Measurements from ENCODE around the gene C2CD3.

C2CD3 gene

DNA sequence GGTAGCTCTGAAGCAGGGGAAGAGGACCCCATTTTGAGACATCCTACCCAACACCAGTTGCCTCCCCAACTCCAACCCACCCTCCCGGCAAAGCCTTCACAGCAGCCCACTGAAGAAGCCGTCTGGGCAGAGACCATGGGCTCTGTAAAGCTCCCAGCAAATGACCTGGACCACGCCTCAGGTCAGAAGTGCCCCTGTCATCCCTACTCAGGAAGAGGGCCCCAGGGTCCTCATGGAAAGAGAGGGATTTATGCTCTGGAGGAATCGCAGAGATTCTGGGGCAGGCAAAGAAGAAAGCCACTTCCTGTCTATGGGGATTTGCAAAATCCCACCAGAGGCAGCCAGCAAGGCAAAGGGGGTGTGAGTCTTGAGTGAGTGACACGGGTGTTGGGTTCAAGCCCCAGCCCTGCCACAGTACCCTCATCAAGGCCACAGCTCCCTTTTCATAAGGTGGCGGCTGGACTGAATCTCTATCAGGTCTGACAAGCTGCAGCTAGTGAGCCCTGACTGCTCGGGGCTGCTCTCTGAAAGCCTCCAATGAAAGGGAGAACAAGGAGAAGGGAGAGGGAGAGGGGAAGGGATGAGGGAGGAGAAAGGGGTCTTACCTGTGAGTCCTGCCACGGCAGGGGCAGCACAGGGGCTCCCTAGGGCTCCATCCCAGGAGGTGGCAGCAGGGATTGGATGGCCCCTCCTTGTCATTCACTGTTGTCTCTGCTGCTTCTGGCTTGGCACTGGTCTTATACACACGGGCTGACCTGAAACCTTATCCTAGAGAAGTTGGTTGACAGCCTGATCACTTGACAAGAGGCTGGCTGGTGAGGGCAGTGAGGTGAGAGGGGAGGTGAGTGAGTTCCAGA is 162.2 kb downstream of the C2CD3 start, which contains the start of gene UCP3:
UCP3 (minus strand) TSS at position 713 of the 857 bp plus-strand sequence. CDS start 2,043 bp downstream, outside the sequence.
- H3K27ac ChIP-seq: no peak within 1 kb of the TSS
- H3K36me3 ChIP-seq (replicated peaks): no peaks in the 10 kb centered on the region
- H3K27me3 ChIP-seq (replicated peaks): no peaks in the 10 kb centered on the region
- H3K4me3 ChIP-seq (ENCODE audit: low read depth, low read length): no peak within 1 kb of the TSS
- DNase-seq: no peak
- in situ Hi-C loops (cut with HindIII; ENCODE audit: low pct_ligation_motif_present, low sequenced_read_pairs): no loop called here
- TF ChIP-seq, protein P1, sequence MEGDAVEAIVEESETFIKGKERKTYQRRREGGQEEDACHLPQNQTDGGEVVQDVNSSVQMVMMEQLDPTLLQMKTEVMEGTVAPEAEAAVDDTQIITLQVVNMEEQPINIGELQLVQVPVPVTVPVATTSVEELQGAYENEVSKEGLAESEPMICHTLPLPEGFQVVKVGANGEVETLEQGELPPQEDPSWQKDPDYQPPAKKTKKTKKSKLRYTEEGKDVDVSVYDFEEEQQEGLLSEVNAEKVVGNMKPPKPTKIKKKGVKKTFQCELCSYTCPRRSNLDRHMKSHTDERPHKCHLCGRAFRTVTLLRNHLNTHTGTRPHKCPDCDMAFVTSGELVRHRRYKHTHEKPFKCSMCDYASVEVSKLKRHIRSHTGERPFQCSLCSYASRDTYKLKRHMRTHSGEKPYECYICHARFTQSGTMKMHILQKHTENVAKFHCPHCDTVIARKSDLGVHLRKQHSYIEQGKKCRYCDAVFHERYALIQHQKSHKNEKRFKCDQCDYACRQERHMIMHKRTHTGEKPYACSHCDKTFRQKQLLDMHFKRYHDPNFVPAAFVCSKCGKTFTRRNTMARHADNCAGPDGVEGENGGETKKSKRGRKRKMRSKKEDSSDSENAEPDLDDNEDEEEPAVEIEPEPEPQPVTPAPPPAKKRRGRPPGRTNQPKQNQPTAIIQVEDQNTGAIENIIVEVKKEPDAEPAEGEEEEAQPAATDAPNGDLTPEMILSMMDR (IDR thresholded peaks at IDR 0.05; ENCODE audit: low read depth, low read length, missing control alignments): no peak

DNA sequence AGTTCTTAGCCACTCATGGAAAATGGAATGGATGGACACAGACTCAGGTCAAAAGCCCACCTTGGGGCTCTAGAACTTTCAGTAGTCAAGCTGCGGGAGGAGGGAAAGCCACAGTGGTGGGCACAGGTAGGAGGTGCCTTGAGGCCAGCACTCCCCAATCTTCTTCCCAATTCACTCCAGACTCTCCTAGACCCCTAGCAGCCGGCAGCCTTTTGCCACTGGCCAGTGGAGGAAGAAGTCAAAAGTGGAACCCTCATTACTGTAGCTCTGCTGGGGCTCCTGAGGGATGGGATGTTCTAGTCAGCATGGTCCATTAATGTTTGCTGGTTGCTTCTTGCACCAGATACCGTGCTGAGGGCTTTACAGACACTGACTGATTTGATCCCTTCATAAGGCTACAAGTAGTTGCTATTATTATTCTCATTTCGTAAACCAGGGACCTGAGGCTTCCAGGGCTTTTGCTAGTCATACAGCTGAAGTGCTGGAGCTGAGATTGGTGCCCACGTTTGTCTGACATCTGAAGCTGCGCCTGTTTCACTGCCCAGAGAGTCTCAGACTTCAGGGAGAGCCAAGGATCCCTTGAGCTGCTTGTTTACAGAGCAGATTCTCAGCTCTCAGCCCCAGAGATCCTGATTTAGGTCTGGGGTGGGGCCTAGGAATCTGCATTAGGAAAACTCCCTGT is 163.0 kb downstream of the C2CD3 start:
- no peaks in the 10 kb centered on the region for H3K27me3 ChIP-seq (replicated peaks)
- no peak overlapping the region for H3K4me3 ChIP-seq (ENCODE audit: low read depth, low read length)
- H3K27ac ChIP-seq: no peak overlapping the region
- TF ChIP-seq, protein P1 (IDR thresholded peaks at IDR 0.05; ENCODE audit: low read depth, low read length, missing control alignments): no peak
- H3K36me3 ChIP-seq (replicated peaks): no peaks in the 10 kb centered on the region
- DNase-seq: no peak
- in situ Hi-C loops (cut with HindIII; ENCODE audit: low pct_ligation_motif_present, low sequenced_read_pairs): no loop called here

GRCh38 chr11:74006743-74007304 is 164.0 kb downstream of the C2CD3 start:
- H3K36me3 ChIP-seq (replicated peaks): no peaks in the 10 kb centered on the region
- TF ChIP-seq, protein P1 (IDR thresholded peaks at IDR 0.05; ENCODE audit: low read depth, low read length, missing control alignments): no peak
- in situ Hi-C loops (cut with HindIII; ENCODE audit: low pct_ligation_motif_present, low sequenced_read_pairs): no loop called here
- H3K27me3 ChIP-seq (replicated peaks): no peaks in the 10 kb centered on the region
- no peak for DNase-seq
- H3K4me3 ChIP-seq (ENCODE audit: low read depth, low read length): no peak overlapping the region
- no peak overlapping the region for H3K27ac ChIP-seq

- Histone ChIP-seq H3K27me3 (replicated peaks) (no peaks in the 10 kb centered on the region), H3K4me3 (ENCODE audit: low read depth, low read length) (no peak overlapping the region), H3K36me3 (replicated peaks) (no peaks in the 10 kb centered on the region), H3K27ac (no peak overlapping the region)
- in situ Hi-C loops (cut with HindIII; ENCODE audit: low pct_ligation_motif_present, low sequenced_read_pairs): no loop called here
- TF ChIP-seq, protein P1 (IDR thresholded peaks at IDR 0.05; ENCODE audit: low read depth, low read length, missing control alignments): no peak
- no peak for DNase-seq
Observed at GRCh38 chr11:74005721-74006517, 164.9 kb downstream of the C2CD3 start.

GRCh38 chr11:74004759-74005615 is 165.8 kb downstream of the C2CD3 start:
- Histone ChIP-seq H3K27ac (no peak overlapping the region), H3K36me3 (replicated peaks) (no peaks in the 10 kb centered on the region), H3K4me3 (ENCODE audit: low read depth, low read length) (no peak overlapping the region), H3K27me3 (replicated peaks) (no peaks in the 10 kb centered on the region)
- in situ Hi-C loops (cut with HindIII; ENCODE audit: low pct_ligation_motif_present, low sequenced_read_pairs): no loop called here
- no peak for DNase-seq
- TF ChIP-seq, protein P1 (IDR thresholded peaks at IDR 0.05; ENCODE audit: low read depth, low read length, missing control alignments): no peak
